Fibroblast of mammary gland (primary cell): Measurements from ENCODE around the gene ATP4A.
A peak's percentile ranks its signal among the peaks of the same experiment; 100 is the strongest.

Experiments used
- DNase-seq: peaks from one replicate; pipeline ENCODE4 v3.0.0-alpha.2; 2010; ENCODE audit warnings: low read depth
- H3K4me3 ChIP-seq: 2 replicates; pipeline ENCODE4 v1.5.1; 2011; ENCODE audit warnings: low read depth, mild to moderate bottlenecking, low read length, moderate library complexity; ENCODE audit not compliant: control insufficient read depth
- TF ChIP-seq, protein P1 (sequence below): conservative IDR thresholded peaks from 2 replicates; pipeline ENCODE4 v1.5.1; 2011; ENCODE audit warnings: low read depth, low read length, inconsistent platforms; ENCODE audit not compliant: control insufficient read depth, insufficient read depth

Gene ATP4A

GRCh38 chr19:35516310-35516709 lies 47.1 kb downstream of the ATP4A start:
- H3K4me3 ChIP-seq, result no peak overlapping the region
- TF ChIP-seq, protein P1, sequence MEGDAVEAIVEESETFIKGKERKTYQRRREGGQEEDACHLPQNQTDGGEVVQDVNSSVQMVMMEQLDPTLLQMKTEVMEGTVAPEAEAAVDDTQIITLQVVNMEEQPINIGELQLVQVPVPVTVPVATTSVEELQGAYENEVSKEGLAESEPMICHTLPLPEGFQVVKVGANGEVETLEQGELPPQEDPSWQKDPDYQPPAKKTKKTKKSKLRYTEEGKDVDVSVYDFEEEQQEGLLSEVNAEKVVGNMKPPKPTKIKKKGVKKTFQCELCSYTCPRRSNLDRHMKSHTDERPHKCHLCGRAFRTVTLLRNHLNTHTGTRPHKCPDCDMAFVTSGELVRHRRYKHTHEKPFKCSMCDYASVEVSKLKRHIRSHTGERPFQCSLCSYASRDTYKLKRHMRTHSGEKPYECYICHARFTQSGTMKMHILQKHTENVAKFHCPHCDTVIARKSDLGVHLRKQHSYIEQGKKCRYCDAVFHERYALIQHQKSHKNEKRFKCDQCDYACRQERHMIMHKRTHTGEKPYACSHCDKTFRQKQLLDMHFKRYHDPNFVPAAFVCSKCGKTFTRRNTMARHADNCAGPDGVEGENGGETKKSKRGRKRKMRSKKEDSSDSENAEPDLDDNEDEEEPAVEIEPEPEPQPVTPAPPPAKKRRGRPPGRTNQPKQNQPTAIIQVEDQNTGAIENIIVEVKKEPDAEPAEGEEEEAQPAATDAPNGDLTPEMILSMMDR, result no peak
- no peak for DNase-seq

GRCh38 chr19:35514282-35514809 lies 49.1 kb downstream of the ATP4A start:
- TF ChIP-seq, protein P1, result no peak
- DNase-seq, result peak; percentile 71
- no peak overlapping the region for H3K4me3 ChIP-seq

DNA sequence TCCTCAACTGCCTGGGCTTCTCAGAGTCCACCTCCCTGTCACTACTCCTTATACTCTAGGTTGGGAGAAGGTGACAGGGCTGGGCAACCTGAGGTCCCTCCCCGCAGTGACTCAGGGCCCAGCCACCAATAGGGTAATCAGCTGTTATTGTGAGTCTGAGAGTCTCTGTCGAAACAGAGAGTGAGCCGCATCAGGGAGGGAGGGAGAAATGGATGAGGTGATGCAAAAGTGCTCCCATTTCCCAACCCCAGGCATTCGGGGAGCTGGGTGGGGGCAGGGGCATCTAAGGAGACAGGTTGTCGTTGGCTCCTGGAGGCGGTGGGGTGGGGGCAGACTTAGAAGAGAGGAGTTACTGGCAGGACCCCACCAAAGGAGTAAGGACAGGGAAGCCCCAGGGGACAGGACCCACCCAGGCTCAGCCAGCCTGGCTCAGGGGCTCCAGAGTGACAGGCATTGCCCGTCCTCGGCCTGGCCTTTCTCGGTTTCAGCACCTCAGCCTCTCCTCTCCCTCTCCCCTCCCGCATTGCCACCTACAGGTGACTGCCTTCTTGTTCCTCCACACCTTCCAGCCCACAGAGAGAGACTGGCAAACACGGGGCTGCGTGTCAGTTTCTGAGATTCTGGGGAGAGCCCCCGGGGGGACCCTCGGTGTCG lies 49.7 kb downstream of the ATP4A start, which contains the start of gene DMKN:
TSS of gene DMKN (minus strand) at position 22 of the 654 bp plus-strand sequence. CDS start 174 bp downstream, outside the sequence.
- peak; percentile 81 for DNase-seq
- TF ChIP-seq, protein P1, result no peak
- H3K4me3 ChIP-seq, result no peak within 1 kb of the TSS

DNA sequence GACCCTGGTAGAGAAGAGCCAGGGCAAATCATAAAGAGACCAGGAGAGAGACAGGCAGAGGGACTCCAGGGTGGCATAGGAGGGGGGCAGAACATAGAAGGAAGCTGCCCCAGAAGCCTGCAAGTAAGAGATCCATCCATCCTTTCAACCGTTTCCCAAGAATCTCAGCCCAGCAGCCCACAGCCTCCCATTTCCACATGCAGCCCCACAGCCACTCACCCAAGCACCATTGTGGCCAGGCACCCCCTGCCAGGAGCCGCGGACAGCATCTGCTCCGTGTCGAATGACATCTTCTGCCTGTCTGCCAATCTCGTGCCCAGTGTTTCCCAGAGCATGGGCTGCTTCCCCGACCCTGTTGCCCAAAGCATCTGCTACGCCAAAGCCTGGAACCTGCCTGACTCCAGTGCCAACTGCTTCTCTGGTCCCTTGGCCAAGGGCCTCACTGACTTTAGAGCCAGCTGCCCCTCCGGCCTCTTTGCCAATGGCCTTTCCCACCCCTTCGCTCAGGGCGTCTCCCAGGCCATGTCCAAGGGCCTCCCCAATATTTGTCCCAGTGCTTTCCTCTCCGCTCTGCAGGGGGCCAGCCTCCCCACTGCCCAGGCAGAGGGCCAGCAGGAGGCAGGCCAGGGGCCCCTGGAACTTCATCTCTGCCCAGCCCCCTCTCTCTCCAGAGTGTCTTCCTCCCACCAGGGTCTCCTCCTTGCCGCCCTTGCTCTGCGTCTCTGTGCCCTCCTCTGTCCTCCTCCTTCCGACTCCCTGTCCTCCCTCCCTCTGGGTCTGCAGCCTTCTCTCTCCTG lies 50.4 kb downstream of the ATP4A start:
- TF ChIP-seq, protein P1, result no peak
- DNase-seq, result no peak
- no peak overlapping the region for H3K4me3 ChIP-seq

DNA sequence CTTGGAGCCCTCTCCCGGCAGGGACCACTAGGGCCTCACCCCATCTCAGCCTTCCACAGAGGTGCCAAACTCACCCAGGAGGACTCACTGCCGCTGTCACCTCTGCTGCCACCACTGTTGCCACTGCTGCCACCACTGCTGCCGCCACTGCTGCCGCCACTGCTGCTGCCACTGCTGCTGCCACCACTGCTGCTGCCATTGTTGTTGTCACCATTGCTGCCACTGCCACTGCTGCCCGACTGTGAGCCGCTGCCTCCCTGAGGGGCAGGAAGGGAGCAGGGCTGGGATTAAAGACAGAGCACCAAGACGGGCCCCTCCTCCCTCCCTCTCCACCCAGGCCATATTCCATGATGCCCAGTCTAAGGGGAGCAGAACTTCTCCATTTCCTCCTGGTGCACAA lies 52.1 kb downstream of the ATP4A start:
- no peak for DNase-seq
- H3K4me3 ChIP-seq, result no peak overlapping the region
- TF ChIP-seq, protein P1, result no peak

GRCh38 chr19:35510626-35510964 lies 52.9 kb downstream of the ATP4A start:
- no peak for DNase-seq
- H3K4me3 ChIP-seq, result no peak overlapping the region
- TF ChIP-seq, protein P1, result no peak
